K562 (cell line): Measurements from ENCODE around the gene QRICH1. TPM values are rescaled to one million over a fixed set of nuclear protein-coding genes. Genes with fewer than 3 reads are reported as not detected.

Source experiments
- BRCA1 ChIP-seq, 2 experiments: fragments of 450-650 bp in 1 of 2; sonication (generic) in 1 of 2; formaldehyde crosslinking in 1 of 2; IDR thresholded peaks; 2 replicates each; pipeline versions ENCODE4 v1.5.0 to v1.6.1; 2017 to 2020; ENCODE audit warnings: mild to moderate bottlenecking in 1 of 2, missing genetic modification reagents in 1 of 2
- NELFE ChIP-seq: IDR thresholded peaks from 2 replicates; pipeline ENCODE4 v1.6.1; 2011; ENCODE audit warnings: mild to moderate bottlenecking; ENCODE audit not compliant: insufficient read depth, insufficient read length
- SIN3A ChIP-seq, 2 experiments: fragments of 150-350 bp in 1 of 2; IDR thresholded peaks; 2 replicates each; pipeline ENCODE4 v1.6.1; 2011 to 2016; ENCODE audit warnings: borderline replicate concordance in 2 of 2, low read depth in 2 of 2, low read length in 2 of 2, mild to moderate bottlenecking in 2 of 2, moderate library complexity in 2 of 2; ENCODE audit not compliant: control insufficient read depth in 1 of 2
- SMARCE1 ChIP-seq: fragments of 450-650 bp; IDR thresholded peaks from 2 replicates; pipeline ENCODE4 v1.7.1; 2016; ENCODE audit warnings: mild to moderate bottlenecking
- ZNF184 ChIP-seq: sonication (generic); formaldehyde crosslinking; IDR thresholded peaks from 2 replicates; pipeline ENCODE4 v1.5.0; 2020; ENCODE audit warnings: missing genetic modification reagents
- polyA plus RNA-seq, 8 experiments: library from polyadenylated mRNA; depleted of rRNA in 4 of 8; stranded (reverse) in 5 of 8; unstranded in 3 of 8; fragments of >200 nt; fragmentation: Nextera tagmentation in 2 of 8; fragmentation: Illumina TruSeq in 1 of 8; extraction: Ambion mirVana in 2 of 8; extraction: Trizol in 1 of 8; gene quantifications; 2 replicates each; pipeline versions ENCODE4 v1.2.1 to v1.2.3, GENCODE V29; 2011 to 2014; ENCODE audit warnings: inconsistent platforms in 1 of 8, missing spikeins in 1 of 8
- total RNA-seq, 7 experiments: library from RNA; depleted of rRNA in 6 of 7; stranded (reverse); fragments of >200 nt in 6 of 7; fragmentation: Illumina TruSeq in 2 of 7; extraction: Trizol in 2 of 7; gene quantifications; 2 replicates each; pipeline versions ENCODE4 v1.2.1 to v1.2.3, GENCODE V29; 2011 to 2021; ENCODE audit warnings: low replicate concordance in 1 of 7
- TF ChIP-seq, protein P1 (sequence below): sonication (generic); IDR thresholded peaks from 2 replicates; pipeline ENCODE4 v1.6.1; 2016
- TF ChIP-seq, protein P2 (sequence below): fragments of 250-450 bp; sonication (Bioruptor Pico); IDR thresholded peaks from 2 replicates; pipeline ENCODE4 v1.4.0; 2020; ENCODE audit warnings: borderline replicate concordance
- TF ChIP-seq, protein P3 (sequence below): fragments of 450-650 bp; IDR thresholded peaks from 2 replicates; pipeline ENCODE4 v1.6.1; 2016; ENCODE audit warnings: mild to moderate bottlenecking
- TF ChIP-seq, protein P4 (sequence below), 2 experiments: fragments of 450-650 bp; formaldehyde crosslinking in 1 of 2; IDR thresholded peaks; 2 replicates each; pipeline versions ENCODE4 v1.4.0 to v1.6.1; 2014 to 2020; ENCODE audit warnings: mild to moderate bottlenecking in 2 of 2, borderline replicate concordance in 1 of 2, low read depth in 1 of 2

QRICH1 gene
- total and polyA plus RNA-seq, 9 of the 15 experiments (the other 6 are each of a cell fraction or from before 2014, with no cell fraction given), result 20.1 to 99.2 (median 56.7) TPM

DNA sequence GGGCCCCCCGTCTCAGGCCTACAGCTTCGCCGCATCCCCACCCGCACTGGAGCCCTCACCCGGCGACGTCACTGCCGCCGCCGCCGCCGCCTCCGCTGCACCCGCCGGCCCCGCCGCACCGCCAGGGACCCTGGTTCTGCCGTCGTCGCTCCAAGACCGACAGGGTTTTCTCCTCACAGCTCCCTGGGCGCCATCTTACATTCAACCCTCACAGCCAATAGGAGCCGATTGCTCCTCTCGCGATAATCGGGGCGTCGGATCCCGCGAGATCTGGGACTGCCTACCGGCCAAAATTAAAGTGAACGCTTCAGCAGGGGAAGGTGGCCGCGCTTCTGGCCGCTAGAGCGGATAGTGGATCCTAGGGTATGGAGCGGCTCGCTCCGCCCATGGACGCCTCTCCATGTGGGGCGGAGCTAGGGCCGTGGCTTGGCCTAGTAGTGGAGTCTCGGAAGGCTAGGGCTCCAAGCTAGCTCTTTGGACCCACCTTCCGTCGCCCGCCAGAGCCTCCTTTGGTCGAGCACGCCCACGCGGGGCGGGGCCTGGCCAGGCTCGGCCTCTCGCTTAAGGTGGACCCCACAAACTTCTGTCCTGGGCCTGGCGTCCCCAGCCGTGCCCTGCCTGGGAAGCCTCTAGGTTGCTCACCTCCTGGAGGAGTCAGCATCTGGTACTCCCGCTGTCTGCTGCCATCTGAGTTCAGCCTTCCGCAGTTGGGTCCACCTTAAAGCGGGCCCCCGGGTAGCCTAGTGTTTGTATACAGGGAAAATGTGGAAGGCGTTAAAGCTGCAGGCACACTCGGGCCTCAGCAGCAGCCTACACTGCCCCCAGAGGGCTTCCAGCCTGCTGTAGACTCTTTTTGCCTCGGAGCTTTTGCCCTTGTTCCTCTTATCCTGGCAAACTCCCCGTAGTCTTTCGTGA, at the start of gene QRICH1 (continued):
- TF ChIP-seq SIN3A (IDR thresholded peaks at IDR 0.05; ENCODE audit: borderline replicate concordance in 2 of 2, control insufficient read depth in 1 of 2, low read depth in 2 of 2, low read length in 2 of 2), result peak; percentile 49 to 80; a peak in 2 of 4 replicates
- no peak for TF ChIP-seq ZNF184 (CRISPR knock-in tag)
- TF ChIP-seq, protein P1, sequence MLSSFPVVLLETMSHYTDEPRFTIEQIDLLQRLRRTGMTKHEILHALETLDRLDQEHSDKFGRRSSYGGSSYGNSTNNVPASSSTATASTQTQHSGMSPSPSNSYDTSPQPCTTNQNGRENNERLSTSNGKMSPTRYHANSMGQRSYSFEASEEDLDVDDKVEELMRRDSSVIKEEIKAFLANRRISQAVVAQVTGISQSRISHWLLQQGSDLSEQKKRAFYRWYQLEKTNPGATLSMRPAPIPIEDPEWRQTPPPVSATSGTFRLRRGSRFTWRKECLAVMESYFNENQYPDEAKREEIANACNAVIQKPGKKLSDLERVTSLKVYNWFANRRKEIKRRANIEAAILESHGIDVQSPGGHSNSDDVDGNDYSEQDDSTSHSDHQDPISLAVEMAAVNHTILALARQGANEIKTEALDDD, result peak; percentile 83; the same call in 1 of the 2 replicates
- no peak for TF ChIP-seq SMARCE1
- TF ChIP-seq, protein P2, sequence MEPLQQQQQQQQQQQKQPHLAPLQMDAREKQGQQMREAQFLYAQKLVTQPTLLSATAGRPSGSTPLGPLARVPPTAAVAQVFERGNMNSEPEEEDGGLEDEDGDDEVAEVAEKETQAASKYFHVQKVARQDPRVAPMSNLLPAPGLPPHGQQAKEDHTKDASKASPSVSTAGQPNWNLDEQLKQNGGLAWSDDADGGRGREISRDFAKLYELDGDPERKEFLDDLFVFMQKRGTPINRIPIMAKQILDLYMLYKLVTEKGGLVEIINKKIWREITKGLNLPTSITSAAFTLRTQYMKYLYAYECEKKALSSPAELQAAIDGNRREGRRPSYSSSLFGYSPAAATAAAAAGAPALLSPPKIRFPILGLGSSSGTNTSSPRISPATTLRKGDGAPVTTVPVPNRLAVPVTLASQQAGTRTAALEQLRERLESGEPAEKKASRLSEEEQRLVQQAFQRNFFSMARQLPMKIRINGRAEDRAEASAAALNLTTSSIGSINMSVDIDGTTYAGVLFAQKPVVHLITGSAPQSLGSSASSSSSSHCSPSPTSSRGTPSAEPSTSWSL (CRISPR knock-in tag), result no peak
- no peak; the same call in 1 of the 2 replicates for TF ChIP-seq BRCA1 (IDR thresholded peaks at IDR 0.05)
- no peak for TF ChIP-seq BRCA1 (CRISPR knock-in tag; IDR thresholded peaks at IDR 0.05)
- TF ChIP-seq, protein P3, sequence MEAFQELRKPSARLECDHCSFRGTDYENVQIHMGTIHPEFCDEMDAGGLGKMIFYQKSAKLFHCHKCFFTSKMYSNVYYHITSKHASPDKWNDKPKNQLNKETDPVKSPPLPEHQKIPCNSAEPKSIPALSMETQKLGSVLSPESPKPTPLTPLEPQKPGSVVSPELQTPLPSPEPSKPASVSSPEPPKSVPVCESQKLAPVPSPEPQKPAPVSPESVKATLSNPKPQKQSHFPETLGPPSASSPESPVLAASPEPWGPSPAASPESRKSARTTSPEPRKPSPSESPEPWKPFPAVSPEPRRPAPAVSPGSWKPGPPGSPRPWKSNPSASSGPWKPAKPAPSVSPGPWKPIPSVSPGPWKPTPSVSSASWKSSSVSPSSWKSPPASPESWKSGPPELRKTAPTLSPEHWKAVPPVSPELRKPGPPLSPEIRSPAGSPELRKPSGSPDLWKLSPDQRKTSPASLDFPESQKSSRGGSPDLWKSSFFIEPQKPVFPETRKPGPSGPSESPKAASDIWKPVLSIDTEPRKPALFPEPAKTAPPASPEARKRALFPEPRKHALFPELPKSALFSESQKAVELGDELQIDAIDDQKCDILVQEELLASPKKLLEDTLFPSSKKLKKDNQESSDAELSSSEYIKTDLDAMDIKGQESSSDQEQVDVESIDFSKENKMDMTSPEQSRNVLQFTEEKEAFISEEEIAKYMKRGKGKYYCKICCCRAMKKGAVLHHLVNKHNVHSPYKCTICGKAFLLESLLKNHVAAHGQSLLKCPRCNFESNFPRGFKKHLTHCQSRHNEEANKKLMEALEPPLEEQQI, result no peak
- TF ChIP-seq NELFE, result no peak
- TF ChIP-seq, protein P4, sequence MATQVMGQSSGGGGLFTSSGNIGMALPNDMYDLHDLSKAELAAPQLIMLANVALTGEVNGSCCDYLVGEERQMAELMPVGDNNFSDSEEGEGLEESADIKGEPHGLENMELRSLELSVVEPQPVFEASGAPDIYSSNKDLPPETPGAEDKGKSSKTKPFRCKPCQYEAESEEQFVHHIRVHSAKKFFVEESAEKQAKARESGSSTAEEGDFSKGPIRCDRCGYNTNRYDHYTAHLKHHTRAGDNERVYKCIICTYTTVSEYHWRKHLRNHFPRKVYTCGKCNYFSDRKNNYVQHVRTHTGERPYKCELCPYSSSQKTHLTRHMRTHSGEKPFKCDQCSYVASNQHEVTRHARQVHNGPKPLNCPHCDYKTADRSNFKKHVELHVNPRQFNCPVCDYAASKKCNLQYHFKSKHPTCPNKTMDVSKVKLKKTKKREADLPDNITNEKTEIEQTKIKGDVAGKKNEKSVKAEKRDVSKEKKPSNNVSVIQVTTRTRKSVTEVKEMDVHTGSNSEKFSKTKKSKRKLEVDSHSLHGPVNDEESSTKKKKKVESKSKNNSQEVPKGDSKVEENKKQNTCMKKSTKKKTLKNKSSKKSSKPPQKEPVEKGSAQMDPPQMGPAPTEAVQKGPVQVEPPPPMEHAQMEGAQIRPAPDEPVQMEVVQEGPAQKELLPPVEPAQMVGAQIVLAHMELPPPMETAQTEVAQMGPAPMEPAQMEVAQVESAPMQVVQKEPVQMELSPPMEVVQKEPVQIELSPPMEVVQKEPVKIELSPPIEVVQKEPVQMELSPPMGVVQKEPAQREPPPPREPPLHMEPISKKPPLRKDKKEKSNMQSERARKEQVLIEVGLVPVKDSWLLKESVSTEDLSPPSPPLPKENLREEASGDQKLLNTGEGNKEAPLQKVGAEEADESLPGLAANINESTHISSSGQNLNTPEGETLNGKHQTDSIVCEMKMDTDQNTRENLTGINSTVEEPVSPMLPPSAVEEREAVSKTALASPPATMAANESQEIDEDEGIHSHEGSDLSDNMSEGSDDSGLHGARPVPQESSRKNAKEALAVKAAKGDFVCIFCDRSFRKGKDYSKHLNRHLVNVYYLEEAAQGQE (IDR thresholded peaks at IDR 0.05; ENCODE audit: borderline replicate concordance), result no peak; the same call in 1 of the 2 replicates
- TF ChIP-seq, protein P4 (CRISPR knock-in tag; IDR thresholded peaks at IDR 0.05; ENCODE audit: low read depth), result no peak
